Fibroblast of skin of left quadriceps (primary cell): Measurements from ENCODE around the gene TSPEAR.
"Not testable (repeated sequence)": the region's sequence is repeated elsewhere in the genome, so short reads cannot be mapped to it uniquely, and the experiment has no call there.

ENCODE experiments used
- DNase-seq, 2 experiments: peaks; one replicate each; pipeline ENCODE4 v3.0.0-alpha.2; 2013; ENCODE audit warnings: low read depth in 2 of 2

Gene TSPEAR

GRCh38 chr21:44503006-44503889 lies 208.1 kb downstream of the TSPEAR start:
- not testable (repeated sequence) for DNase-seq

- DNase-seq: no peak
Measured at GRCh38 chr21:44502171-44502958, 209.0 kb downstream of the TSPEAR start.

- no peak for DNase-seq
Measured at GRCh38 chr21:44500111-44500510, 211.3 kb downstream of the TSPEAR start.

GRCh38 chr21:44499631-44500030 lies 211.7 kb downstream of the TSPEAR start:
- DNase-seq: no peak

- no peak for DNase-seq
Measured at GRCh38 chr21:44499211-44499560, 212.2 kb downstream of the TSPEAR start.

GRCh38 chr21:44498280-44499210 lies 212.8 kb downstream of the TSPEAR start:
- no peak for DNase-seq

GRCh38 chr21:44497703-44498126 lies 213.7 kb downstream of the TSPEAR start:
- DNase-seq: no peak

- DNase-seq: no peak
Measured at GRCh38 chr21:44496564-44497550, 214.5 kb downstream of the TSPEAR start.

- no peak for DNase-seq
Measured at GRCh38 chr21:44495611-44496563, 215.5 kb downstream of the TSPEAR start.

GRCh38 chr21:44494956-44495355 lies 216.4 kb downstream of the TSPEAR start:
- no peak for DNase-seq

- DNase-seq: no peak
Measured at GRCh38 chr21:44494418-44494817, 217.0 kb downstream of the TSPEAR start.

GRCh38 chr21:44492567-44493385 lies 218.6 kb downstream of the TSPEAR start:
- DNase-seq: no peak

GRCh38 chr21:44490816-44491215 lies 220.6 kb downstream of the TSPEAR start:
- no peak for DNase-seq

- no peak for DNase-seq
Measured at GRCh38 chr21:44490405-44490804, 221.0 kb downstream of the TSPEAR start.

- no peak for DNase-seq
Measured at GRCh38 chr21:44489962-44490361, 221.4 kb downstream of the TSPEAR start.

GRCh38 chr21:44487831-44488230 lies 223.5 kb downstream of the TSPEAR start:
- no peak for DNase-seq

GRCh38 chr21:44486302-44486701 lies 225.1 kb downstream of the TSPEAR start:
- DNase-seq: no peak

GRCh38 chr21:44485796-44486195 lies 225.6 kb downstream of the TSPEAR start:
- DNase-seq: no peak
